Rectal smooth muscle tissue (tissue), 1 donor: ENCODE measurements around the gene DVL2.

ENCODE experiments used
- H3K27ac ChIP-seq: one replicate; pipeline ENCODE4 v1.7.0; 2013; ENCODE audit warnings: low read depth, low read length, inconsistent platforms
- H3K27me3 ChIP-seq: one replicate; pipeline ENCODE4 v1.7.0; 2013; ENCODE audit warnings: low read length; ENCODE audit not compliant: control insufficient read depth, insufficient read depth
- H3K36me3 ChIP-seq: one replicate; pipeline ENCODE4 v1.7.0; 2013; ENCODE audit warnings: low read length; ENCODE audit not compliant: control insufficient read depth, insufficient read depth
- H3K4me1 ChIP-seq: one replicate; pipeline ENCODE4 v1.7.0; 2013; ENCODE audit warnings: low read length; ENCODE audit not compliant: control insufficient read depth, insufficient read depth
- H3K4me3 ChIP-seq: one replicate; pipeline ENCODE4 v1.7.0; 2013; ENCODE audit warnings: low read length
- H3K9ac ChIP-seq: one replicate; pipeline ENCODE4 v1.7.0; 2013; ENCODE audit warnings: low read length

Gene DVL2

GRCh38 chr17:7226721-7227710 lies 7.3 kb downstream of the DVL2 start:
- Histone ChIP-seq H3K36me3 (peaks cover 61% of the 10 kb centered on the region), H3K4me3 (no peak overlapping the region), H3K27me3 (no peaks in the 10 kb centered on the region), H3K4me1 (no peaks in the 10 kb centered on the region), H3K27ac (no peak overlapping the region), H3K9ac (no peak overlapping the region)

DNA sequence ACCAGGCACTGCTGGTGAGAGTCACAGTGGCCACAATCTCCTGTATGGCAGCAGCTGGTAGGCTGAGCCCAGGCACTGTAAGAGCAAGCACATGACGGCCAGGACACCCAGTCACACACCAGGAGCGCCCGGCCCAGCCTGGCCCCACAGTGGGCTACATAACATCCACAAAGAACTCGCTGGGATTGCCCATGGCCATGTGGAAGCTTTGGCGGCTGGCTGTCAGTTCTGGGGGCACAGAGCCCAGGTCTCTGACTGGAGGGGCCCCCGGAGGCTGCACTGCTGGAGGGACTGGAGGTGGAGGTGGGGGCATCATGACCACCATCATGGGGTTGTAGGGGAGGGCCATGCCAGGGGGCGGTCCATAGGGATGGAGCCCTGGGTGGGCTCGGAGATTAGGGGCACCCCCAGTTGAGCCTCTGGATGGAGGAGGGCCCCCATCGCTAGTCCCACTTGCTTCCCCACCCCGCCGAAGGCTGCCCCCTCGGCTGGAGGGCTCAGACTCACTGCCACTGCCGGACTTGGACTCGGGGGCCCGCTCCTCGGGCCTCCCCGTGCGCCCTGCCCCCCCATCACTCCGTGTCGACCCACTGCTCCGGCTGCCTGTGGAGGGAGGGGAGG lies 8.5 kb downstream of the DVL2 start:
- Histone ChIP-seq H3K27ac (no peak overlapping the region), H3K9ac (no peak overlapping the region), H3K4me1 (peaks cover 4% of the 10 kb centered on the region)

GRCh38 chr17:7224661-7225111 lies 9.6 kb downstream of the DVL2 start:
- Histone ChIP-seq H3K27ac (no peak overlapping the region), H3K27me3 (no peaks in the 10 kb centered on the region), H3K36me3 (peaks cover 57% of the 10 kb centered on the region), H3K4me1 (peaks cover 10% of the 10 kb centered on the region), H3K4me3 (no peak overlapping the region), H3K9ac (no peak overlapping the region)

More for the DNA sequence above, 8.5 kb downstream of the DVL2 start:
- H3K4me3 ChIP-seq = no peak overlapping the region
- no peaks in the 10 kb centered on the region for H3K27me3 ChIP-seq
- H3K36me3 ChIP-seq = peaks cover 63% of the 10 kb centered on the region

GRCh38 chr17:7224110-7224509 lies 10.2 kb downstream of the DVL2 start:
- Histone ChIP-seq H3K27me3 (no peaks in the 10 kb centered on the region), H3K36me3 (peaks cover 52% of the 10 kb centered on the region), H3K4me1 (peaks cover 14% of the 10 kb centered on the region), H3K9ac (no peak overlapping the region), H3K27ac (no peak overlapping the region), H3K4me3 (no peak overlapping the region)

DNA sequence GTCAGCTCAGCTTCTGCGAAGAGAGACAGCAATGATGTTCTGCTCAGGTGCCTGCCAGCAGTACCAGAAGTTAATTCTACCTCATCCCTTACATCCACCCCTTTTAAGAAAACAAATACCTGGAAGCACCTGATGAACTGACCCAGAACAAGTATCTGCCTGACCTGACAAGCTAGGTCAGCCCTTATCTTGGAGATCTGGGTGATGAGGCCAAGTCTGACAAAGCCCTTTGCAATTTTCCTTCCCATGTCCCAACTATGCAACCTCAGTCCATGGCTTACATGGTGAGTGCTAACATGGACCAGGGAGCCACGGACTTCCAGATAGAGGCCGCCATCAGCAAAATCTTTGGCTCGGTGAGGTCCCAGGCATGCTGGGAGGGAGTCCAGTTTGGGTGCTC lies 10.9 kb downstream of the DVL2 start:
- H3K4me1 ChIP-seq = peaks cover 14% of the 10 kb centered on the region
- H3K36me3 ChIP-seq = peaks cover 44% of the 10 kb centered on the region
- no peak overlapping the region for H3K27ac ChIP-seq
- no peak overlapping the region for H3K9ac ChIP-seq
- H3K27me3 ChIP-seq = no peaks in the 10 kb centered on the region
- no peak overlapping the region for H3K4me3 ChIP-seq

DNA sequence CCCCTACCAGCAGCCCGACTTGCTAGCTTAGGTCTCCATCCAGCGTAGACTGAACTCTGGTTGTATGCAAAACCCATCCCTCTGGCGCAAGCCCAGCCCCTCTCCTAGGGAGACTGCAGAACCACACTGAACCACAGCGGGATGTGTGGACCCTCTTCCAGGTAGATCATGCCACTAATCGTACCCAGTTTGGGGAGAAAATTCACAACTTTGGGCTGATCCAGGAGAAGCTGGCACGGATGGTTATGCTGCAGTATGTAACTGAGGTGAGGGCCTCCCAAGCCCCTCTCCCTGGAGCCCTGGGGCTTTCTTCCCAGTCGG lies 11.4 kb downstream of the DVL2 start:
- Histone ChIP-seq H3K27me3 (no peaks in the 10 kb centered on the region), H3K4me1 (peaks cover 17% of the 10 kb centered on the region), H3K4me3 (no peak overlapping the region), H3K27ac (no peak overlapping the region), H3K36me3 (peaks cover 43% of the 10 kb centered on the region), H3K9ac (no peak overlapping the region)

DNA sequence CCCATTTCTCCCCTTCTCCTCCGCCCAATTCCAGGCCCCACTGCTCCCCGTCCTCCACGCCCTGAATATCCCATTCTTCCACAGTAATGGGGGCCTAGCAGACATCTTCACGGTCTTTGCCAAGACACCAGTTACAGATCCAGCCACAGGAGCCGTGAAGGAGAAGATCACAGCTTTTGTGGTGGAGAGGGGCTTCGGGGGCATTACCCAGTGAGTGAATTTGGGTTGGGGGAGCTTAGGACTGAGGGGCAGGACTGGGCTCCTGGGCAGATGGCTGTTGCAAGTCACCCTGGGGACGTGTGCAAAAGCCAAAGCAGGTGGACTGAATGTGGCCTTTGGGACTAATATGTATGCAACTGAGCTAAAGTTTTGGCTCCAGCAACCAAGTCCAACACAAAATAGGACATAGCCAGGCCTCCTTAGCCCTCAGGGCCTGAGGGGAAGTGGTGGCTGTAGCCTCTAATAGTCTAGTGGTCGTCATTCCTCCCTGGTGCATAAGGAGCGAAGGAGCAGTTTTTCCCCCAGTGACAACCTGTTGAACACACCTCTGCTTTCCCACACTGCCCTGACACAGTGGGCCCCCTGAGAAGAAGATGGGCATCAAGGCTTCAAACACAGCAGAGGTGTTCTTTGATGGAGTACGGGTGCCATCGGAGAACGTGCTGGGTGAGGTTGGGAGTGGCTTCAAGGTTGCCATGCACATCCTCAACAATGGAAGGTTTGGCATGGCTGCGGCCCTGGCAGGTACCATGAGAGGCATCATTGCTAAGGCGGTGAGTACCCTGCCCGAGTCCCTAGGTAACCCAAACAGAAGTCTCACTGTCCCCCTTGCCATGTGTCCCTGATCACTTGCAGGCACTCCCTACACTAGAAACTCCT lies 12.0 kb downstream of the DVL2 start:
- no peak overlapping the region for H3K9ac ChIP-seq
- peaks cover 18% of the 10 kb centered on the region for H3K4me1 ChIP-seq
- H3K27ac ChIP-seq = no peak overlapping the region
- no peaks in the 10 kb centered on the region for H3K27me3 ChIP-seq
- H3K36me3 ChIP-seq = peaks cover 40% of the 10 kb centered on the region
- no peak overlapping the region for H3K4me3 ChIP-seq

DNA sequence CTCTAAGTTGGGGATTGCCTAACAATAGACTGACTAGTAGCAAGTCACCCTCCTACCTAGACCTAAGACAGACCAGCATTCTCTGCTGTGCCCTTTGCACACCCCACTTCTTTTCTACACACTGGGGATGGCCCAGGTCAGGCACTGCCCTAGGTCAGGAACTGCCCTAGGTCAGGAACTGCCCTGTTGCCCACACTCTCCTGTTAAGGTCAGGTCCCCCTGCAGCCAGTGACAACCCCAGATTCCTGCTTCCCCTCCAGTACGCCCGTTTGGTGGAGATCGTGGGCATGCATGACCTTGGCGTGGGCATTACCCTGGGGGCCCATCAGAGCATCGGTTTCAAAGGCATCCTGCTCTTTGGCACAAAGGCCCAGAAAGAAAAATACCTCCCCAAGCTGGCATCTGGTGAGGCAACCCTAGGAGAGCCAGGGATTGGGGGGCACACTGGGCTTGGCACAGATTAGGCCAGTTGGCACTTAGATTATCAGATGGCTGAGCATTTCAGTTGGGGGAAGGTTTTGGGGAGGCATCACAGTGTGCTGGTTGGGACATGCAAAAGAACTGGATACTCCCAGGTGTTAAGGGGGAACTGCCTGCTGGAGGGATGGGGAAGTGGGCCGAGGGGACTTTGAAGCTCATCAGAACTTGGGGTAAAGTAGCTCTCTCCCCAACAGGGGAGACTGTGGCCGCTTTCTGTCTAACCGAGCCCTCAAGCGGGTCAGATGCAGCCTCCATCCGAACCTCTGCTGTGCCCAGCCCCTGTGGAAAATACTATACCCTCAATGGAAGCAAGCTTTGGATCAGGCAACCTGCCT lies 12.8 kb downstream of the DVL2 start:
- H3K4me1 ChIP-seq = peaks cover 18% of the 10 kb centered on the region
- peak overlapping the region; percentile 52 for H3K9ac ChIP-seq
- H3K4me3 ChIP-seq = peak overlapping the region; percentile 93
- H3K36me3 ChIP-seq = peaks cover 31% of the 10 kb centered on the region
- H3K27ac ChIP-seq = peak overlapping the region; percentile 93
- no peaks in the 10 kb centered on the region for H3K27me3 ChIP-seq

DNA sequence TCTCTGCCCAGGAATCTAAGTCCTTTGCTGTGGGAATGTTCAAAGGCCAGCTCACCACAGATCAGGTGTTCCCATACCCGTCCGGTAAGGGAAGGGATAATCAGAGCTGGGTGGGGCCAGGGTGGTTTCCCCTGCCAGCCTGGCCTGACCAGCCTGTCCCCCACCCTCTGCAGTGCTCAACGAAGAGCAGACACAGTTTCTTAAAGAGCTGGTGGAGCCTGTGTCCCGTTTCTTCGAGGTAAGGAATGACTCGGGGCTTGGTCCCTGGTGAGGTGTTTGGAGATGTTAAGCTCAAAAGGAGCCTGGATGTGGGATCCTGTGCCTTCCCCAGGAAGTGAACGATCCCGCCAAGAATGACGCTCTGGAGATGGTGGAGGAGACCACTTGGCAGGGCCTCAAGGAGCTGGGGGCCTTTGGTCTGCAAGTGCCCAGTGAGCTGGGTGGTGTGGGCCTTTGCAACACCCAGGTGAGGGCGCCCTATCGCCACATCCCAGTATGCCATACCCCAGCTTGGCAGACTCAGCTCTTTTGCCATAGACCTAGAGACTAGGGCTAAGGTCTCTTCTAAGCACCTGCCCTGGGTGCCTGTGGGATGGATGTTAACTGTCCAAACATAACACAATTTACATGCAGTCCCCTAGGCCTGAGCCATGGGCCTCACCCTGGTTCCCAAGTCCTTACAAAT lies 13.6 kb downstream of the DVL2 start:
- Histone ChIP-seq H3K36me3 (peaks cover 27% of the 10 kb centered on the region), H3K4me3 (peak overlapping the region; percentile 93), H3K27me3 (no peaks in the 10 kb centered on the region), H3K4me1 (peaks cover 20% of the 10 kb centered on the region), H3K9ac (peak overlapping the region; percentile 86), H3K27ac (peak overlapping the region; percentile 93)

DNA sequence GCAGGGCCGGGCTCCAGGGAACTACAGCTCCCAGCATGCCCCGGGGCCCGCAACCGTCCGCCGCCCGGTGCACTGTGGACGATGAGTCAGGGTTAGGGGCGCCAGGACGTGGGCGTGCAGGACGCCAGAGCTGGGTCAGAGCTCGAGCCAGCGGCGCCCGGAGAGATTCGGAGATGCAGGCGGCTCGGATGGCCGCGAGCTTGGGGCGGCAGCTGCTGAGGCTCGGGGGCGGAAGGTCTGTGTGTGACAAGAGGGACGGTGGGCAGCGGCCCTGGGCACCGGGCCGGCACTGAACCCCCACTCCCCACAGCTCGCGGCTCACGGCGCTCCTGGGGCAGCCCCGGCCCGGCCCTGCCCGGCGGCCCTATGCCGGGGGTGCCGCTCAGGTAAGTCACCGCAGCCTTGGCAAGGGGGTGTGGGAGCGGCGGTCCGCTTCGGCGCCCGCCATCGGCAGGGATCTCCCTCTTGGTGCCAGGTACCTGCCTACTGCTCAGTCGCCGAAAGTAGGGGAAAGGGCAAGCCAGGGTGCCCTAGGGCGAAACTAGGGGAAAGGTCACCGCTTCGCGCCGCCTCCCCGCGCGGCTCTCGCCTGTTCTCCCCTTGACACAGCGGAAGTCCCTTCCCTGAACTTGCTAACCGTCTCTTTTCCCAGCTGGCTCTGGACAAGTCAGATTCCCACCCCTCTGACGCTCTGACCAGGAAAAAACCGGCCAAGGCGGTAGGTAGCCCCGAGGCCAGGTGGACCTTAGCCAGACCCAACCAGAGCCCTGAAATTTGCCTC lies 14.3 kb downstream of the DVL2 start, which contains the start of the genes ACADVL and DLG4:
Gene ACADVL (plus strand): TSS at position 127 of the 781 bp plus-strand sequence. CDS start 47 bp downstream, at position 174.
Gene DLG4 (minus strand): TSS at position 25 of the 781 bp plus-strand sequence.
- Histone ChIP-seq H3K27me3 (no peaks in the 10 kb centered on the region), H3K4me3 (peak within 1 kb of the TSS; percentile 93), H3K36me3 (peaks cover 27% of the 10 kb centered on the region), H3K4me1 (peaks cover 23% of the 10 kb centered on the region), H3K9ac (peak within 1 kb of the TSS; percentile 86), H3K27ac (peak within 1 kb of the TSS; percentile 93)
